ENCODE measurements around the gene WWC1. TPM values are rescaled to one million over a fixed set of nuclear protein-coding genes. Genes with fewer than 3 reads are reported as not detected.

WWC1 gene
- total and polyA plus RNA-seq, 2 experiments from 2014 or later, result 27.6 to 27.8 TPM

GRCh38 chr5:168482361-168482760 lies 190.9 kb downstream of the WWC1 start:
- Histone ChIP-seq H3K79me2 (peaks cover 6% of the 10 kb centered on the region), H3K9me2 (replicated peaks; ENCODE audit: insufficient read depth) (no peaks in the 10 kb centered on the region), H3K4me2 (no peak overlapping the region), H3K27ac (no peak overlapping the region), H3K9me3 (ENCODE audit: low read depth) (no peaks in the 10 kb centered on the region), H4K20me1 (ENCODE audit: insufficient read depth, poor library complexity, severe bottlenecking) (peaks cover under 1% of the 10 kb centered on the region), H2AFZ (no peak overlapping the region), H3K27me3 (no peaks in the 10 kb centered on the region), H3K4me3 (no peak overlapping the region), H3K4me1 (ENCODE audit: insufficient read depth) (peaks cover under 1% of the 10 kb centered on the region), H3K36me3 (replicated peaks; ENCODE audit: insufficient read depth, low read depth) (no peaks in the 10 kb centered on the region)
- TF ChIP-seq EZH2 (IDR thresholded peaks at IDR 0.05; ENCODE audit: borderline replicate concordance), result no peak
- TF ChIP-seq EZH2phosphoT487 (IDR thresholded peaks at IDR 0.05; ENCODE audit: low read depth, severe bottlenecking, unreplicated experiment), result no peak
- TF ChIP-seq CTCF (IDR thresholded peaks at IDR 0.05; ENCODE audit: poor library complexity), result no peak
- no peak for DNase-seq (ENCODE audit: low spot score)
- 62% methylated on average over 5 of the region's 5 CpGs for WGBS (ENCODE audit: low lambda C conversion rate, missing lambda C conversion rate)

- peaks cover 38% of the 10 kb centered on the region for H3K79me2 ChIP-seq
- peak within 1 kb of the TSS; percentile 84 for H3K4me3 ChIP-seq
- WGBS (ENCODE audit: low lambda C conversion rate, missing lambda C conversion rate), result 1% methylated on average over 40 of the region's 40 CpGs
- H2AFZ ChIP-seq, result peak within 1 kb of the TSS; percentile 65
- H3K27me3 ChIP-seq, result no peaks in the 10 kb centered on the region
- H3K4me2 ChIP-seq, result peak within 1 kb of the TSS; percentile 70
- H3K4me1 ChIP-seq (ENCODE audit: insufficient read depth), result peaks cover 5% of the 10 kb centered on the region
- peaks cover 5% of the 10 kb centered on the region for H4K20me1 ChIP-seq (ENCODE audit: insufficient read depth, poor library complexity, severe bottlenecking)
- H3K9me3 ChIP-seq (ENCODE audit: low read depth), result no peaks in the 10 kb centered on the region
- peak; percentile 97 for DNase-seq (ENCODE audit: low spot score)
- H3K27ac ChIP-seq, result peak within 1 kb of the TSS; percentile 69
- H3K9me2 ChIP-seq (replicated peaks; ENCODE audit: insufficient read depth), result no peaks in the 10 kb centered on the region
- no peaks in the 10 kb centered on the region for H3K36me3 ChIP-seq (replicated peaks; ENCODE audit: insufficient read depth, low read depth)
- TF ChIP-seq EZH2 (IDR thresholded peaks at IDR 0.05; ENCODE audit: borderline replicate concordance), result no peak
- peak; percentile 98 for TF ChIP-seq CTCF (IDR thresholded peaks at IDR 0.05; ENCODE audit: poor library complexity)
Observed at GRCh38 chr5:168486136-168486879, 194.9 kb downstream of the WWC1 start, which contains the start of gene RARS1. TSS of gene RARS1 (plus strand) at chr5:168486471. CDS start at chr5:168486499, 28 bp downstream.

GRCh38 chr5:168489059-168489458 lies 197.6 kb downstream of the WWC1 start:
- H3K79me2 ChIP-seq, result peaks cover 38% of the 10 kb centered on the region
- H3K9me2 ChIP-seq (replicated peaks; ENCODE audit: insufficient read depth), result no peaks in the 10 kb centered on the region
- no peak overlapping the region for H2AFZ ChIP-seq
- H3K4me3 ChIP-seq, result no peak overlapping the region
- 98% methylated on average over 3 of the region's 3 CpGs for WGBS (ENCODE audit: low lambda C conversion rate, missing lambda C conversion rate)
- DNase-seq (ENCODE audit: low spot score), result no peak
- H3K4me1 ChIP-seq (ENCODE audit: insufficient read depth), result peaks cover 5% of the 10 kb centered on the region
- no peak overlapping the region for H3K4me2 ChIP-seq
- no peak for TF ChIP-seq EZH2phosphoT487 (IDR thresholded peaks at IDR 0.05; ENCODE audit: low read depth, severe bottlenecking, unreplicated experiment)
- H3K9me3 ChIP-seq (ENCODE audit: low read depth), result no peaks in the 10 kb centered on the region
- no peak overlapping the region for H3K27ac ChIP-seq
- no peaks in the 10 kb centered on the region for H3K27me3 ChIP-seq
- H4K20me1 ChIP-seq (ENCODE audit: insufficient read depth, poor library complexity, severe bottlenecking), result peaks cover 5% of the 10 kb centered on the region
- peaks cover 3% of the 10 kb centered on the region for H3K36me3 ChIP-seq (replicated peaks; ENCODE audit: insufficient read depth, low read depth)

GRCh38 chr5:168494057-168494555 lies 202.7 kb downstream of the WWC1 start:
- Histone ChIP-seq H3K27me3 (no peaks in the 10 kb centered on the region), H3K4me2 (no peak overlapping the region), H3K36me3 (replicated peaks; ENCODE audit: insufficient read depth, low read depth) (peaks cover 3% of the 10 kb centered on the region), H3K9me2 (replicated peaks; ENCODE audit: insufficient read depth) (no peaks in the 10 kb centered on the region), H3K4me3 (no peak overlapping the region), H3K4me1 (ENCODE audit: insufficient read depth) (no peaks in the 10 kb centered on the region), H3K79me2 (peaks cover 15% of the 10 kb centered on the region), H3K9me3 (ENCODE audit: low read depth) (no peaks in the 10 kb centered on the region), H4K20me1 (ENCODE audit: insufficient read depth, poor library complexity, severe bottlenecking) (no peaks in the 10 kb centered on the region), H3K27ac (no peak overlapping the region), H2AFZ (no peak overlapping the region)
- no peak for TF ChIP-seq EZH2phosphoT487 (IDR thresholded peaks at IDR 0.05; ENCODE audit: low read depth, severe bottlenecking, unreplicated experiment)
- no peak for TF ChIP-seq EZH2 (IDR thresholded peaks at IDR 0.05; ENCODE audit: borderline replicate concordance)
- TF ChIP-seq CTCF (IDR thresholded peaks at IDR 0.05; ENCODE audit: poor library complexity), result no peak
- DNase-seq (ENCODE audit: low spot score), result no peak
- 62% methylated on average over 5 of the region's 5 CpGs for WGBS (ENCODE audit: low lambda C conversion rate, missing lambda C conversion rate)
